Measurements from ENCODE around the gene CFAP251. TPM values are rescaled to one million over a fixed set of nuclear protein-coding genes. Genes with fewer than 3 reads are reported as not detected.
"Not testable (repeated sequence)": the region's sequence is repeated elsewhere in the genome, so short reads cannot be mapped to it uniquely, and the experiment has no call there.

Gene CFAP251, protein sequence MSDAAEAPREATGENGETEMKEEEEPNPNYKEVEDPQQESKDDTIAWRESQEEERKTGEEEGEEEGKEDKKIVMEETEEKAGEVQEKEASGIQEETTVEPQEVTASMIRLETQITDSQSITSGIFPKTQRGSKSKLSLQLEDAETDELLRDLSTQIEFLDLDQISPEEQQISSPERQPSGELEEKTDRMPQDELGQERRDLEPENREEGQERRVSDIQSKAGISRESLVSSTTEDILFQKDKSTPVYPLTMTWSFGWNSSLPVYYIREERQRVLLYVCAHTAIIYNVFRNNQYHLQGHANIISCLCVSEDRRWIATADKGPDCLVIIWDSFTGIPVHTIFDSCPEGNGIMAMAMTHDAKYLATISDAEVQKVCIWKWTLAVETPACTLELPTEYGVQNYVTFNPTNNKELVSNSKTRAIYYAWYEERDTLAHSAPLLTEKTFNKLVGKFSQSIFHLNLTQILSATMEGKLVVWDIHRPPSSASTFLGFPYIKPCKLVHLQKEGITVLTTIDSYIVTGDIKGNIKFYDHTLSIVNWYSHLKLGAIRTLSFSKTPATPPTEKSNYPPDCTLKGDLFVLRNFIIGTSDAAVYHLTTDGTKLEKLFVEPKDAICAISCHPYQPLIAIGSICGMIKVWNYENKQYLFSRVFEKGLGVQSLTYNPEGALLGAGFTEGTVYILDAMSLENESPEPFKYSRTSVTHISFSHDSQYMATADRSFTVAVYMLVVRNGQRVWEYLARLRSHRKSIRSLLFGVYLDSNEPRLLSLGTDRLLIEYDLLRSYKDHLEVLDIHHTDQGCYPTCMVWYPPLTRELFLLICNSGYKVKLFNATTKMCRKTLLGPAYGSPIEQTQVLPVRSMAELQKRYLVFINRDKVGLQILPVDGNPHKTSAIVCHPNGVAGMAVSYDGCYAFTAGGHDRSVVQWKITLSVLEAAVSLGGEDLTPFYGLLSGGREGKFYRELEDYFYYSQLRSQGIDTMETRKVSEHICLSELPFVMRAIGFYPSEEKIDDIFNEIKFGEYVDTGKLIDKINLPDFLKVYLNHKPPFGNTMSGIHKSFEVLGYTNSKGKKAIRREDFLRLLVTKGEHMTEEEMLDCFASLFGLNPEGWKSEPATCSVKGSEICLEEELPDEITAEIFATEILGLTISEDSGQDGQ
- 1 to 10 TPM in 3 of 4 donors, under 1 TPM in 1; 0.34 to 2.9 (median 2.2) TPM for total RNA-seq

DNA sequence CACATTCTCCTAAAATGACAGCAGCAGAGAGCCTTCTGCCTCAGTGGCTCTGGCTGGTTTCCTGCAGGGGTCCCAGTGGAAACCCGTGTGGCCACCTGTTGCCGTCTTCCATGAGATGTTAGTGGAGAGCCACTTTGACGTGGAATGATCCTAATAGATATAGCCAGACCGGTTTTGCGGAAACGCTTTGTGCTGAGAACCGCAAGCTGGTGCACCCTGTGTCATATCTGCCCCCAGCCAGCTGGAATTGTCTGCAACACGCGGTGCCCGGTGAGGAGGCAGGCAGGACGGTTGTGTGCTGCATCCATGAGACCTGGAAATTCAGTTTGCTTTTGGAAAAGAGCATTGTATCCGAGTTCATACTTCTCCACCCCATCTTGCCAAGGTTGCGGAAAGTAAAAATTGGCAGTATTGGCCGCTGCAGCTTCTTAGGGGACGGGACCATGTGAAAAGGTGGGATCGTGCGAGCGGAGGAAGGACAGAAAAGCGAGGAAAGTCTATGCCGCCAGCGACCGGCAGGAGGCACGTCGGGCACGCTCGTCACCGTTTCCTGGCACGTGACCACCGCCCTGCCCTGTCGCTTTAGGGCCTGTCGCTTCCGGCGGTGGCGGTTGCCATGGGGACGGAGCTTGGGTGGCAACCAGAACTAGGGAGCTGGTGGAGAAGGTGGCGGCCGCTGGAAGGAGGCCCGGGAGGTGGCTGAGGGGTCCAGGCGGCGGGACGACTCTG, at the start of gene CFAP251:
Gene CFAP251 (plus strand): TSS at position 643 of the 729 bp plus-strand sequence. CDS start 2,714 bp downstream, outside the sequence.
- WGBS, 2 donors, result 31 to 33% methylated on average over 24 to 33 of the region's 41 CpGs
- peak within 1 kb of the TSS; percentile 7 to 58 (median 37) for H3K4me3 ChIP-seq
- intact Hi-C loops (cut with DNase I), result loop anchor here (10.0 kb wide), 1 partner anchor 107 kb away; the partner anchor contains the start of gene BCL7A
- peak; percentile 56 to 95 (median 77) for TF ChIP-seq CTCF (IDR thresholded peaks at IDR 0.05)
- TF ChIP-seq POLR2A (IDR thresholded peaks at IDR 0.05), result no peak
- peak within 1 kb of the TSS in 3 of 4 donors; percentile 15 to 56 (median 48) for H3K27ac ChIP-seq
- DNase-seq, result peak; percentile 73
- H3K9me3 ChIP-seq, result no peaks in the 10 kb centered on the region
- peaks cover 3 to 13% (median 3%) of the 10 kb centered on the region in 3 donors for H3K4me1 ChIP-seq
- H3K27me3 ChIP-seq, result no peaks in the 10 kb centered on the region
- H3K36me3 ChIP-seq, result peaks cover 3 to 57% (median 4%) of the 10 kb centered on the region in 3 donors

DNA sequence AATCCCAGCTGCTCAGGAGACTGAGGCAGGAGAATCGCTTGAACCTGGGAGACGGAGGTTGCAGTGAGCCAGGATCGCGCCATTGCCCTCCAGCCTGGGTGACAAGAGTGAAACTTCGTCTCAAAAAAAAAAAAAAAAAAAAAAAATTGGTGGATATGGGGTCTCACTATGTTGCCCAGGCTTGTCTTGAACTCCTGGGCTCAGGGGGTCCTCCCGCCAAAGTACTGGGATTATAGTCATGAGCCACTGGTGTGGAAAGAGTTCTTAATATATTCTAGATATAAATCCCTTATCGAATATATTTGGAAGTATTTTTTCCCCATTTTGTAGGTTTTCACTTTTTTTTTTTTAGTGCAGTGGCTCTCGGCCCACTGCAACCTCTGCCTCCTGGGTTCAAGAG, 49.2 kb upstream of the CFAP251 start:
- WGBS, 2 donors, result 88 to 93% methylated on average over 6 to 8 of the region's 8 CpGs
- intact Hi-C loops (cut with DNase I), result not testable (repeated sequence)

DNA sequence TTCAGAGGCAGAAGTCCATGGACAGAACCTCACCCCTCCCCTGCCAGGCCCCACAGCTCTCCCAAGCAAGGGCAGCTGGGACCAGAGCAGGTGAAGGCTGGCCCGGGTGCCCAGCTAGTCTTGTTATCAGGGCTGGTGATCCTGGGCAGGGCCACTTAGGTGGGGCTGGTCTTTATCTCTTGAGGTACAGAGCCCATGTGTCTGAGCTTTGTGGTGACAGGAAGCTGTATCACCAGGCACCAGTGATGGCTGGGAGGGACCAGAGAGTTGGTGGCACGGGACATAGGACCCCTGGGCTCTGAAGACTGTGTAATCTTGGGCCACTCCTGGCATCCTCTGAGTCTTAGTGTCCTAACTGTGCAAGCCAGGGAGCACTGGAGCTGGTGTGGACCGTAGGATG, 46.9 kb upstream of the CFAP251 start:
- no peak overlapping the region for H3K27ac ChIP-seq
- DNase-seq, result no peak
- intact Hi-C loops (cut with DNase I), result no loop called here
- H3K27me3 ChIP-seq, result no peaks in the 10 kb centered on the region
- H3K4me1 ChIP-seq, result peaks cover 5 to 11% (median 9%) of the 10 kb centered on the region in 3 donors
- 58 to 72% methylated on average over 2 to 3 of the region's 3 CpGs for WGBS, 2 donors
- no peak for TF ChIP-seq CTCF (IDR thresholded peaks at IDR 0.05)
- no peak for TF ChIP-seq POLR2A (IDR thresholded peaks at IDR 0.05)
- no peaks in the 10 kb centered on the region for H3K9me3 ChIP-seq
- H3K4me3 ChIP-seq, result no peak overlapping the region
- no peaks in the 10 kb centered on the region for H3K36me3 ChIP-seq

More for the DNA sequence above, 49.2 kb upstream of the CFAP251 start:
- H3K27me3 ChIP-seq, H3K4me3 ChIP-seq, H3K36me3 ChIP-seq, H3K9me3 ChIP-seq, DNase-seq, H3K27ac ChIP-seq: not testable (repeated sequence)
- H3K4me1 ChIP-seq, result peaks cover 5 to 11% (median 9%) of the 10 kb centered on the region in 3 donors

DNA sequence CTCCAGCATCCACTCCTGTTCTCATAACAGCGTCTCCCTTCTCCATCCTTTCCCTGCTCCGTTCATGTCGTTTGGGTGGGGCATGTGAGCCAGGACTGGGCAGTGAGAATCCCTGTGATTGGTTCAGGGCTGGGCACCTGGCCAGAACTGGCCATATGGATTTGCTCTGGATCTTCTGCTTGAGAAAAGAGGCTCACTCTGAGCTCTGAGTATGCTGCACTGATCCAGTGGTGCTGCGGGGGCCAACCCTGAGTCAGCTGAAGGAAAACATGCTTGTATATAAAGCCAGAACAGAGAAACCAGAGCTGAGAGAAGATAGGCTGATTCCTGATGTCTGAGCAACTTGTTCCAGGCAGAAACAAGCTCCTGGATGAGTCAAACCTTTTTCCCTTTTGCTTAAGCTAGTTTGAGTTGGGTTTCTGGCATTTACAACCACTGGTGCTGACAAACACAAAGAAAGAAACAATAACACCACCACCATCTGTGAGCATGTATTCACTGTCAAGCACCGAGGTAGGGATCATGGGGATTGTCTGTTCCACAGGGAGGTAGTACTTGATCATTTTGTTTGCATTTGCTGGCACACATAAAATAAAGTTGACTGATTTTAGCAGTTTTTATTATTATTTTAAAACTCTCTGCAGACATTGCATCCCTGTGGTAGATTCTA, 45.7 kb upstream of the CFAP251 start:
- intact Hi-C loops (cut with DNase I), result no loop called here

More for the DNA sequence above, 45.7 kb upstream of the CFAP251 start:
- H3K9me3 ChIP-seq, result no peaks in the 10 kb centered on the region
- H3K36me3 ChIP-seq, result no peaks in the 10 kb centered on the region
- no peak for TF ChIP-seq POLR2A (IDR thresholded peaks at IDR 0.05)
- TF ChIP-seq CTCF (IDR thresholded peaks at IDR 0.05), result no peak
- H3K27ac ChIP-seq, result peak overlapping the region in 2 of 4 donors; percentile 48 to 67
- H3K4me1 ChIP-seq, result peaks cover 5 to 11% (median 9%) of the 10 kb centered on the region in 3 donors
- H3K27me3 ChIP-seq, result no peaks in the 10 kb centered on the region
- 52 to 60% methylated on average over 4 to 5 of the region's 5 CpGs for WGBS, 2 donors
- no peak overlapping the region for H3K4me3 ChIP-seq
- DNase-seq, result no peak

All from esophagus squamous epithelium (tissue), 5 donors.